Pons (tissue), 1 donor: ENCODE measurements around the gene GATAD1.
"Not testable (repeated sequence)": the region's sequence is repeated elsewhere in the genome, so short reads cannot be mapped to it uniquely, and the experiment has no call there.

Experiments used
- DNase-seq: peaks from one replicate; pipeline ENCODE4 v3.0.0-alpha.2; 2016; ENCODE audit warnings: low spot score

GATAD1 gene

GRCh38 chr7:92447345-92448204 is at the start of gene GATAD1:
Gene GATAD1, plus strand, starts transcription at chr7:92447482. Its CDS starts 248 bp downstream, at chr7:92447730.
- peak; percentile 92 for DNase-seq

DNA sequence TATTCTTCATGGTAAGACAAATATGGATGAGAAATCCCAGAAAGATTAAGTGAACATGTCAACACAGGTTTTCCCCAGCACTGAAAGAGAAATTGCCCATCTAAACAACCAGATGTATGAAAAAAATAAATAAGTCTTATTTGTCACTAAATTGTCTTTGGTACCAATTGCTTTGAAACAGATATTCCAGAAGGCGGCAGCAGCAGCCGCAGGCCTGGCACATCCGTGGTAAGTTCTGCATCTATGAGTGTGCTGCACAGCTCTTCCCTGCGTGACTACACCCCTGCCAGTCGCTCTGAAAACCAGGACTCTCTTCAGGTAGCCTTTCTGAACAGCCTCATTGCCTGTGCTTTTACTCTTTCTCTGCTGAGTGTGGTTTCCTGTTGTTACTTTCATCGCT is 49.7 kb upstream of the GATAD1 start:
- DNase-seq, result no peak

DNA sequence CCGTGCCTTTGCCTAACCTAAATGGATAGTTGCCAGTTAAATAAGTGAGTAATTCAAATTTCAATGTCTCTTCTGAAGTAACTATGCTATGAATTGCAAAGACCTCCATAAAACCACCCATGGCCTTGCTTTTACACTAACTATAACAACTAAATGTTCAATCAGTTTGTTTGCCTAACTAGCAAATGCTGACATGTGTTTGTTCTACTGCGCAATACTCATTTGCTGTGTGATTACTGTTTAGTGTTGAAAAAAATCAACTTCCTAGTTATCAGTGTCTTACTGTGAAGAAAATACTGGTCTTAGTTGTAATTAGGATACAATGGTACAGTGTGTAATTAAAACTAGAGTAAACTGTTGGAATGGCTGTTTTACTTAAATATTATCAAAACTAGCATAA is 47.3 kb upstream of the GATAD1 start:
- no peak for DNase-seq

GRCh38 chr7:92402920-92403759 is 44.1 kb upstream of the GATAD1 start:
- DNase-seq, result no peak

- no peak for DNase-seq
These were observed 43.6 kb upstream of the GATAD1 start for GRCh38 chr7:92403760-92404074.

DNA sequence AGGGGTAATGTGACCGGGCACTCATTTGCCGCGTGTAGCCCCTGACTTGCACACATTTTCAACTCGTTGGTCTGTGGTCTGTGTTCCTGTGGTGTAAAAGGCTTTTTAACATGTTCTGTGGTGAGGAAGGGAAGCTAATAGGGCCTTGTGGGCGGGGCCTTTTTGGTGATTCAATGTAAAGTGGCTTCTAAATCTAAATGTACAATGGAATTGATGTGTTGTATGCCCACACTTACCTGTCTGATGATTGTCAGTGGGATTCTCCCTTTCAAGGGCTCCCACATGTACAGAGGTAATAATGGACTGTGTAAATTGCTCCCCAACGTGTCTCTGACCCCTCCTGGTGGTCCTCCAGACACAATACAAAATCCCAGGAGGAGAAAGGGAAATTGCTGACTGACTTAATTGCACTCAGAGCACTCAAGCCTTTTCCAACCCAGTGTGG is 43.1 kb upstream of the GATAD1 start:
- DNase-seq, result no peak

GRCh38 chr7:92409357-92409756 is 37.9 kb upstream of the GATAD1 start:
- DNase-seq, result no peak

GRCh38 chr7:92410162-92410561 is 37.1 kb upstream of the GATAD1 start:
- DNase-seq, result not testable (repeated sequence)

- DNase-seq, result no peak
These were observed 34.5 kb upstream of the GATAD1 start for GRCh38 chr7:92412745-92413144.

GRCh38 chr7:92413550-92413949 is 33.7 kb upstream of the GATAD1 start:
- no peak for DNase-seq

GRCh38 chr7:92415225-92415624 is 32.1 kb upstream of the GATAD1 start:
- no peak for DNase-seq

GRCh38 chr7:92417913-92418312 is 29.4 kb upstream of the GATAD1 start:
- peak; percentile 21 for DNase-seq

- no peak for DNase-seq
These were observed 25.4 kb upstream of the GATAD1 start for GRCh38 chr7:92421676-92422435.

DNA sequence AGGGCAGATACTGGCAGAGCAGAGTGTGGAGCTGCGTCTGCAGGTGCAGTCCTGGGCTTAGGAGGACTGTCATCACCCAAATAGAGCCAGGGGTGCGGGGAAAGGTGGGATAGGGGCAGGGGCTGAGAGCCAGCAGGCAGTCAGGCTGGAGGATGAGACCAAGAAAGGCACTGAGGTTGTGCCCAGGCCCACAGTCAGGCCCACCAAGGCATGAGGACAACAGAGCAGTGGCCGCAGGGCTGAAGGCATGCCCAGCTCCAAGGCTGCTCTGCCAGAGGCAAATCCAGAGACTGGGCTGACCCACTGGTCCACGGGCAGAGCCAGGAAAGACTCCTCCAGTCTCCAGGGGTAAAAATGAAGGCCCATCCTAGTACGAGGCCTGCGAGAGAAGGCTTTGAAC is 24.4 kb upstream of the GATAD1 start:
- no peak for DNase-seq

- no peak for DNase-seq
These were observed 23.6 kb upstream of the GATAD1 start for GRCh38 chr7:92423710-92424131.

DNA sequence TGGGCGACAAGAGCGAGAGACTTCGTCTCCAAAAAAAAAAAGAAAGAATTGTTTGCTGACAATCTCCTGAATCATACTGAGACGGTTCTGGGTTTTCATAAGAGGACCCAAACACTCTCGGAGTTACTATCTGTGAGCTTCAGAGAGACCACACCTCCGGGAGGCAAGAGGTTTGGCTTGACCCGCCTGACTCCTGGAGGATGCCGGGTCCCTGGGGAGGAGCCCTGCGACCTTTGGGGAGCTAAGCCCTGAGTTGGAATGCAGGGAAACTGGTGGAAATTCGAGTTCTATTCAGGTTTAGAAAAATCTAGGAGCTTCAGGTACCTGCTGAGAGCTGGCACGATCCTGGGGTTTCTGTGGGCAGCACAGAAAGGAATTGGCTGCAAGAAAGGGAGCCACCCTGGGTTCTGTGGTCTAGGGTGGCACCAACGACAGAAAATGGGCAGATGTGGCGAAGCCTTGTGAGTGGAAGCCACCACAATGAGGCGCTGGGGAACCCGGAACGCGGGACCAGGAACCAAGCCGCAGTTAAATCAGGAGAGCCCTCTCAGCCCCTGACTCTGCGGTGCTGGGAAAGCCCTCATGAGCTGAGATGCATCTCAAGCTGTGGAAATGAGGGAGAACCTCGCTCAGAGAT is 21.9 kb upstream of the GATAD1 start:
- DNase-seq, result no peak

- DNase-seq, result no peak
These were observed 20.1 kb upstream of the GATAD1 start for GRCh38 chr7:92427193-92427592.

- DNase-seq, result no peak
These were observed 14.9 kb upstream of the GATAD1 start for GRCh38 chr7:92432299-92432946.

GRCh38 chr7:92433019-92433418 is 14.3 kb upstream of the GATAD1 start:
- no peak for DNase-seq

DNA sequence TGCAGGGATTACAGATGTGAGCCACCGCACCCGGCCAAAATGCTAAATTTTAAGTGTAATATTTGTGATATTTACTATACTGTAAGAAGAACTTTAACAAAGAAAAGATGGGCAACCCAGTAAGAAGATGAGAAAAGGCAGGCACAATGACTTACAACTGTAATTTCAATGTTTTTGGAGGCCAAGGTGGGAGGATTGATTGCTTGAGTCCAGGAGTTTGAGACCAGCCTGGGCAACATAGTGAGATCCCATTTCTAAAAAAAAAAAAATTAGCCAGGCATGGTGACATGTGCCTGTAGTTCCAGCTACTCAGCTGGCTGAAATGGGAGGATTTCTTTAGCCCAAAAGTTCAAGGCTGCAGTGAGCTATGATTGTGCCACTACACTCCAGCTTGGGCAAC is 11.7 kb upstream of the GATAD1 start:
- DNase-seq, result no peak
